K562 (cell line): ENCODE data around the gene LYSMD4. TPM values are rescaled to one million over a fixed set of nuclear protein-coding genes. Genes with fewer than 3 reads are reported as not detected.
A peak's percentile ranks its signal among the peaks of the same experiment; 100 is the strongest.

Source experiments
- ATAC-seq: fragments of 200-7000 bp; cut with Tn5 transposase; 3 replicates; pipeline ENCODE4 v1.9.1; 2020; ENCODE audit warnings: moderate library complexity
- BruUV-seq: library from RNA; stranded (reverse); fragments of 400-500 nt; replicated peaks from 2 replicates; lab custom pipeline; 2021; lab: Mats Ljungman, UMichigan
- CTCF ChIA-PET: fragments of 300-600 bp; formaldehyde crosslinking; extraction: SDS; loops from one replicate; lab custom pipeline; 2021; ENCODE audit warnings: low intra/inter-chr PET ratio; lab: Yijun Ruan, JAX
- POLR2A ChIA-PET: fragments of 300-600, 350-650 bp; sonication (Branson Sonifier 250); formaldehyde crosslinking; extraction: SDS; loops from one replicate; lab custom pipeline; 2021; ENCODE audit warnings: antibody characterized with exemption, inconsistent platforms; lab: Yijun Ruan, JAX
- DNase-seq, 4 experiments: peaks; one replicate each; pipeline versions ENCODE4 v3.0.0 to v3.0.0-alpha.2; 2011 to 2018; ENCODE audit warnings: low spot score in 3 of 4, mixed read lengths in 3 of 4; ENCODE audit errors: extremely low read depth in 1 of 4
- FAIRE-seq: peaks from 2 replicates; lab custom pipeline; 2011; peaks lifted over from hg19 to GRCh38; lab: Jason Lieb, UNC
- H2AFZ ChIP-seq: 2 replicates; pipeline ENCODE4 v1.6.0; 2011; ENCODE audit warnings: low read depth, low read length, control low read depth, inconsistent platforms
- H3K27ac ChIP-seq: fragments of 200-600 bp; 3 replicates; pipeline ENCODE4 v1.8.0; 2011; ENCODE audit warnings: low read depth, mild to moderate bottlenecking, control low read depth, inconsistent platforms, low read length, moderate library complexity, mixed read lengths; ENCODE audit errors: extremely low read depth
- H3K27me3 ChIP-seq, 2 experiments: fragments of 300-600 bp in 1 of 2; 2 replicates in 1 of 2; 3 replicates in 1 of 2; pipeline versions ENCODE4 v1.6.0 to v1.8.0; 2011; ENCODE audit warnings: inconsistent platforms in 2 of 2, low read length in 2 of 2, mild to moderate bottlenecking in 1 of 2, mixed read lengths in 1 of 2, moderate library complexity in 1 of 2; ENCODE audit not compliant: control insufficient read depth in 2 of 2, insufficient read depth in 2 of 2
- H3K36me3 ChIP-seq: fragments of 300-600 bp; 3 replicates; pipeline ENCODE4 v1.8.0; 2011; ENCODE audit warnings: mild to moderate bottlenecking, low read length, inconsistent platforms; ENCODE audit not compliant: control insufficient read depth, insufficient read depth
- H3K4me1 ChIP-seq, 2 experiments: fragments of 200-600 bp in 1 of 2; replicated peaks in 1 of 2; 2 replicates in 1 of 2; 3 replicates in 1 of 2; pipeline versions ENCODE4 v1.5.1 to v1.8.0; 2011; ENCODE audit warnings: inconsistent platforms in 2 of 2, low read length in 2 of 2, mild to moderate bottlenecking in 1 of 2, mixed read lengths in 1 of 2, moderate library complexity in 1 of 2; ENCODE audit not compliant: control insufficient read depth in 2 of 2, insufficient read depth in 2 of 2
- H3K4me2 ChIP-seq: 2 replicates; pipeline ENCODE4 v1.6.1; 2011; ENCODE audit warnings: low read length, control low read depth, inconsistent platforms, mixed read lengths; ENCODE audit not compliant: insufficient read depth
- H3K4me3 ChIP-seq: fragments of 200-600 bp; sonication (generic), shearing (Covaris generic); 2 replicates; pipeline ENCODE4 v1.5.1; 2016; ENCODE audit warnings: control low read depth, inconsistent platforms
- H3K79me2 ChIP-seq: fragments of 200-600 bp; 3 replicates; pipeline ENCODE4 v1.8.0; 2011; ENCODE audit warnings: low read length, inconsistent platforms; ENCODE audit not compliant: control insufficient read depth, insufficient read depth
- H3K9ac ChIP-seq, 2 experiments: 2 replicates each; pipeline versions ENCODE4 v1.6.0 to v1.6.1; 2011; ENCODE audit warnings: low read depth in 2 of 2, low read length in 2 of 2, control low read depth in 1 of 2, inconsistent platforms in 1 of 2, mild to moderate bottlenecking in 1 of 2, mixed read lengths in 1 of 2; ENCODE audit not compliant: insufficient read depth in 1 of 2
- H3K9me1 ChIP-seq: one replicate; pipeline ENCODE4 v1.6.0; 2011; ENCODE audit warnings: inconsistent platforms, mild to moderate bottlenecking, low read length, moderate library complexity; ENCODE audit not compliant: control insufficient read depth, insufficient read depth
- H3K9me3 ChIP-seq: replicated peaks from 2 replicates; pipeline ENCODE4 v1.5.1; 2011; ENCODE audit warnings: low read depth, low read length, inconsistent platforms; ENCODE audit not compliant: control insufficient read depth, insufficient read depth
- H4K20me1 ChIP-seq: replicated peaks from 2 replicates; pipeline ENCODE4 v1.6.1; 2011; ENCODE audit warnings: low read length, inconsistent platforms, mixed read lengths; ENCODE audit not compliant: control insufficient read depth, insufficient read depth
- E2F6 ChIP-seq, 2 experiments: IDR thresholded peaks; 2 replicates each; pipeline ENCODE4 v1.6.1; 2011; ENCODE audit warnings: borderline replicate concordance in 1 of 2, control low read depth in 1 of 2, low read depth in 1 of 2, low read length in 1 of 2, mild to moderate bottlenecking in 1 of 2, mixed read lengths in 1 of 2, moderate library complexity in 1 of 2; ENCODE audit not compliant: insufficient read depth in 1 of 2, insufficient read length in 1 of 2, poor library complexity in 1 of 2, severe bottlenecking in 1 of 2; ENCODE audit errors: extremely low read depth in 1 of 2
- HOXB6 ChIP-seq: fragments of 250-450 bp; sonication (Bioruptor Pico); IDR thresholded peaks from 2 replicates; pipeline ENCODE4 v1.5.1; 2022; ENCODE audit warnings: mild to moderate bottlenecking, borderline replicate concordance
- KDM5B ChIP-seq: fragments of 200-600 bp; sonication (generic); IDR thresholded peaks from 2 replicates; pipeline ENCODE4 v1.6.1; 2012; ENCODE audit warnings: low read depth, mild to moderate bottlenecking, moderate library complexity, low read length, control low read depth, inconsistent platforms; ENCODE audit not compliant: insufficient replicate concordance
- L3MBTL2 ChIP-seq: fragments of 450-650 bp; IDR thresholded peaks from 2 replicates; pipeline ENCODE4 v1.6.1; 2016; ENCODE audit warnings: mild to moderate bottlenecking, moderate library complexity
- NEUROD1 ChIP-seq: fragments of 150-350 bp; IDR thresholded peaks from 2 replicates; pipeline ENCODE4 v1.6.1; 2014; ENCODE audit warnings: borderline replicate concordance, low read length, low read depth; ENCODE audit not compliant: partially characterized antibody
- NR2C1 ChIP-seq, 2 experiments: fragments of 450-650 bp; IDR thresholded peaks; 2 replicates each; pipeline ENCODE4 v1.6.1; 2017; ENCODE audit warnings: mild to moderate bottlenecking in 2 of 2, antibody characterized with exemption in 1 of 2, inconsistent platforms in 1 of 2, missing compliant biosample characterization in 1 of 2, missing genetic modification characterization in 1 of 2
- NR2C2 ChIP-seq, 2 experiments: fragments of 200-800 bp in 1 of 2; sonication (Bioruptor generic) in 1 of 2; sonication (generic) in 1 of 2; formaldehyde crosslinking in 1 of 2; IDR thresholded peaks; 2 replicates each; pipeline versions ENCODE4 v1.6.1 to v1.8.0; 2016 to 2022; ENCODE audit warnings: mild to moderate bottlenecking in 1 of 2, missing compliant biosample characterization in 1 of 2, missing genetic modification characterization in 1 of 2, missing genetic modification reagents in 1 of 2
- TFAP4 ChIP-seq: sonication (generic); formaldehyde crosslinking; IDR thresholded peaks from 2 replicates; pipeline ENCODE4 v1.8.0; 2022; ENCODE audit warnings: missing genetic modification reagents, mild to moderate bottlenecking, moderate library complexity, borderline replicate concordance
- USF2 ChIP-seq: sonication (generic); formaldehyde crosslinking; IDR thresholded peaks from 2 replicates; pipeline ENCODE4 v1.5.0; 2020; ENCODE audit warnings: missing genetic modification reagents
- WGBS: fragments of 100-300 bp; shearing (Covaris generic); methylation state at CpG from one replicate; pipeline ENCODE4 v1.1.6; 2016; ENCODE audit warnings: low coverage, mixed read lengths; ENCODE audit not compliant: insufficient coverage; ENCODE audit errors: missing lambda C conversion rate; 5-methylcytosine and 5-hydroxymethylcytosine counted together
- in situ Hi-C: fragments of 300-500 bp; cut with MboI; formaldehyde crosslinking; loops from 4 replicates; pipeline ENCODE4 v1.15.0; 2018; ENCODE audit warnings: inconsistent platforms, mixed read lengths
- intact Hi-C: fragments of 100-400 bp; cut with micrococcal nuclease; formaldehyde crosslinking; loops from 2 replicates; pipeline ENCODE4 v1.14.2; 2022
- polyA plus RNA-seq, 8 experiments: library from polyadenylated mRNA; depleted of rRNA in 4 of 8; stranded (reverse) in 5 of 8; unstranded in 3 of 8; fragments of >200 nt; fragmentation: Nextera tagmentation in 2 of 8; fragmentation: Illumina TruSeq in 1 of 8; extraction: Ambion mirVana in 2 of 8; extraction: Trizol in 1 of 8; gene quantifications; 2 replicates each; pipeline versions ENCODE4 v1.2.1 to v1.2.3, GENCODE V29; 2011 to 2014; ENCODE audit warnings: inconsistent platforms in 1 of 8, missing spikeins in 1 of 8
- total RNA-seq, 7 experiments: library from RNA; depleted of rRNA in 6 of 7; stranded (reverse); fragments of >200 nt in 6 of 7; fragmentation: Illumina TruSeq in 2 of 7; extraction: Trizol in 2 of 7; gene quantifications; 2 replicates each; pipeline versions ENCODE4 v1.2.1 to v1.2.3, GENCODE V29; 2011 to 2021; ENCODE audit warnings: low replicate concordance in 1 of 7

The LYSMD4 gene
- total and polyA plus RNA-seq, 9 of the 15 experiments (the other 6 are each of a cell fraction or from before 2014, with no cell fraction given): 0.46 to 3.1 (median 2.0) TPM

- Histone ChIP-seq H3K36me3 (no peaks in the 10 kb centered on the region), H3K4me1 (peaks cover 0 to 19% of the 10 kb centered on the region in 2 experiments; a peak in 3 of 5 replicates), H3K9ac (peak overlapping the region; percentile 38 to 85; a peak in 3 of 4 replicates), H4K20me1 (no peaks in the 10 kb centered on the region), H3K9me3 (no peaks in the 10 kb centered on the region), H2AFZ (peak overlapping the region; percentile 51; the same call in 1 of the 2 replicates), H3K9me1 (no peaks in the 10 kb centered on the region), H3K4me2 (peak overlapping the region; percentile 49), H3K27ac (no peak overlapping the region), H3K27me3 (peaks cover 0 to 8% of the 10 kb centered on the region in 2 experiments; a peak in 1 of 5 replicates), H3K4me3 (peak overlapping the region; percentile 43), H3K79me2 (no peaks in the 10 kb centered on the region)
- in situ Hi-C loops (loop anchor here (25.0 kb wide), 1 partner anchor 446 kb away; no protein-coding TSS in a partner anchor), intact Hi-C loops (no loop called here)
- 26% methylated on average over 21 of the region's 46 CpGs for WGBS
- peak; percentile 62 for ATAC-seq
- FAIRE-seq: no peak
- CTCF ChIA-PET: no interaction called here
- POLR2A ChIA-PET: interaction anchor here (0.5 to 1.0 kb wide), 5 partner anchors 9 to 292 kb away, joined by 3 read pairs; partner anchors contain the start of gene MEF2A
- no TSS peak for BruUV-seq
- peak; percentile 29 to 60 (median 52) for DNase-seq
- TF ChIP-seq E2F6 (IDR thresholded peaks at IDR 0.05; ENCODE audit: borderline replicate concordance in 1 of 2, extremely low read depth in 1 of 2, insufficient read depth in 1 of 2, insufficient read length in 1 of 2, low read depth in 1 of 2, low read length in 1 of 2, poor library complexity in 1 of 2, severe bottlenecking in 1 of 2) (peak in 1 of 2 experiments; percentile 48), NEUROD1 (no peak), KDM5B (peak; percentile 27), TFAP4 (CRISPR knock-in tag) (peak; percentile 57; the same call in 1 of the 2 replicates), HOXB6 (CRISPR knock-in tag) (no peak), USF2 (no peak), NR2C1 (IDR thresholded peaks at IDR 0.05) (peak; percentile 90), NR2C1 (tag; IDR thresholded peaks at IDR 0.05) (peak; percentile 94), NR2C2 (CRISPR knock-in tag; IDR thresholded peaks at IDR 0.05) (peak; percentile 54; the same call in 1 of the 2 replicates), NR2C2 (tag; IDR thresholded peaks at IDR 0.05) (peak; percentile 98), L3MBTL2 (peak; percentile 30; the same call in 1 of the 2 replicates)
Observed at GRCh38 chr15:99732751-99733267, 428 bp downstream of the LYSMD4 start.
